GM18858 (cell line): ENCODE data around the gene PARP2.

Source experiments
- ATAC-seq: cut with Tn5 transposase; IDR thresholded peaks from one replicate; pipeline ENCODE4 v1.9.1; 2021; ENCODE audit not compliant: unreplicated experiment

PARP2 gene

GRCh38 chr14:20397511-20397910 lies 54.1 kb downstream of the PARP2 start:
- ATAC-seq = no peak

GRCh38 chr14:20400589-20400964 lies 57.1 kb downstream of the PARP2 start:
- no peak for ATAC-seq

GRCh38 chr14:20400965-20401593 lies 57.6 kb downstream of the PARP2 start:
- no peak for ATAC-seq

- no peak for ATAC-seq
Observed at GRCh38 chr14:20403521-20403920, 60.1 kb downstream of the PARP2 start.
